NCI-H1694 (cell line): ENCODE results near the gene ZNF268.
A peak's percentile ranks its signal among the peaks of the same experiment; 100 is the strongest.

ENCODE experiments used
- DNase-seq: peaks from one replicate; lab custom pipeline; 2025; lab: John Stamatoyannopoulos, UW

ZNF268 gene

GRCh38 chr12:133181238-133181959 lies at the start of gene ZNF268:
TSS of gene ZNF268 (plus strand) at chr12:133181495. CDS start at chr12:133181998, 503 bp downstream.
- DNase-seq, result peak; percentile 80

GRCh38 chr12:133135747-133136146 lies 45.5 kb upstream of the ZNF268 start:
- DNase-seq, result no peak

- no peak for DNase-seq
Measured at GRCh38 chr12:133145981-133146380, 35.3 kb upstream of the ZNF268 start.

GRCh38 chr12:133156125-133156690 lies 25.1 kb upstream of the ZNF268 start:
- no peak for DNase-seq

GRCh38 chr12:133165776-133166175 lies 15.5 kb upstream of the ZNF268 start:
- DNase-seq, result no peak

GRCh38 chr12:133172491-133172890 lies 8.8 kb upstream of the ZNF268 start:
- no peak for DNase-seq

- DNase-seq, result no peak
Measured at GRCh38 chr12:133174901-133175300, 6.4 kb upstream of the ZNF268 start.

GRCh38 chr12:133180669-133181068 lies 626 bp upstream of the ZNF268 start:
- no peak for DNase-seq

- DNase-seq, result no peak
Measured at GRCh38 chr12:133190176-133190575, 8.9 kb downstream of the ZNF268 start.

- DNase-seq, result no peak
Measured at GRCh38 chr12:133192847-133193246, 11.6 kb downstream of the ZNF268 start.

- no peak for DNase-seq
Measured at GRCh38 chr12:133201888-133202287, 20.6 kb downstream of the ZNF268 start.

- DNase-seq, result no peak
Measured at GRCh38 chr12:133202493-133203343, 21.4 kb downstream of the ZNF268 start.

- no peak for DNase-seq
Measured at GRCh38 chr12:133203344-133204263, 22.3 kb downstream of the ZNF268 start.

- DNase-seq, result no peak
Measured at GRCh38 chr12:133204264-133204603, 22.9 kb downstream of the ZNF268 start.

- DNase-seq, result no peak
Measured at GRCh38 chr12:133206390-133206789, 25.1 kb downstream of the ZNF268 start.

- DNase-seq, result no peak
Measured at GRCh38 chr12:133215724-133216123, 34.4 kb downstream of the ZNF268 start.

- no peak for DNase-seq
Measured at GRCh38 chr12:133217219-133217618, 35.9 kb downstream of the ZNF268 start.

GRCh38 chr12:133220521-133220920 lies 39.2 kb downstream of the ZNF268 start:
- no peak for DNase-seq

- DNase-seq, result no peak
Measured at GRCh38 chr12:133221241-133221640, 39.9 kb downstream of the ZNF268 start.

GRCh38 chr12:133222211-133222610 lies 40.9 kb downstream of the ZNF268 start:
- DNase-seq, result no peak

- no peak for DNase-seq
Measured at GRCh38 chr12:133225527-133225926, 44.2 kb downstream of the ZNF268 start.

GRCh38 chr12:133226690-133227089 lies 45.4 kb downstream of the ZNF268 start:
- DNase-seq, result no peak
